Natural killer cell (primary cell): ENCODE results near the gene TAF7. TPM values are rescaled to one million over a fixed set of nuclear protein-coding genes. Genes with fewer than 3 reads are reported as not detected.

Source experiments
- ATAC-seq, 3 donors: fragments of 150-1000 bp in 2 of 3; fragments of 200-7000 bp in 1 of 3; cut with Tn5 transposase; 1 replicate in 1 of 3; 2 replicates in 2 of 3; pipeline ENCODE4 v1.10.0; 2021; ENCODE audit warnings: mild to moderate bottlenecking in 2 of 3, moderate library complexity in 2 of 3
- DNase-seq, 2 donors: peaks; one replicate each; pipeline versions ENCODE4 v3.0.0 to v3.0.0-alpha.2; 2013 to 2021; ENCODE audit warnings: mixed read lengths in 1 of 2
- H3K27ac ChIP-seq: one replicate; pipeline ENCODE4 v1.5.1; 2013; ENCODE audit warnings: mild to moderate bottlenecking, low read length
- H3K27me3 ChIP-seq: one replicate; pipeline ENCODE4 v1.6.1; 2013; ENCODE audit warnings: low read length; ENCODE audit not compliant: control insufficient read depth, insufficient read depth
- H3K36me3 ChIP-seq: one replicate; pipeline ENCODE4 v1.6.1; 2013; ENCODE audit warnings: low read length; ENCODE audit not compliant: control insufficient read depth, insufficient read depth
- H3K4me1 ChIP-seq: one replicate; pipeline ENCODE4 v1.6.1; 2013; ENCODE audit warnings: low read length; ENCODE audit not compliant: control insufficient read depth, insufficient read depth
- H3K4me3 ChIP-seq: one replicate; pipeline ENCODE4 v1.5.1; 2013; ENCODE audit warnings: low read length
- H3K9me3 ChIP-seq: one replicate; pipeline ENCODE4 v1.6.1; 2013; ENCODE audit warnings: low read length; ENCODE audit not compliant: control insufficient read depth, insufficient read depth
- H3K27ac Mint-ChIP-seq, 2 donors: one replicate each; pipeline ENCODE4 v1.8.0; 2022; ENCODE audit warnings: mild to moderate bottlenecking in 2 of 2, mixed read lengths in 2 of 2, moderate library complexity in 1 of 2
- H3K27me3 Mint-ChIP-seq, 2 donors: one replicate each; pipeline ENCODE4 v1.8.0; 2022; ENCODE audit warnings: low read depth in 2 of 2, mixed read lengths in 2 of 2
- H3K36me3 Mint-ChIP-seq: one replicate; pipeline ENCODE4 v1.8.0; 2022; ENCODE audit warnings: mixed read lengths
- H3K4me1 Mint-ChIP-seq, 2 donors: one replicate each; pipeline ENCODE4 v1.8.0; 2022; ENCODE audit warnings: mixed read lengths in 2 of 2
- H3K4me3 Mint-ChIP-seq: one replicate; pipeline ENCODE4 v1.8.0; 2022; ENCODE audit warnings: mild to moderate bottlenecking, moderate library complexity, mixed read lengths
- H3K9me3 Mint-ChIP-seq, 2 donors: one replicate each; pipeline ENCODE4 v1.8.0; 2022; ENCODE audit warnings: mixed read lengths in 2 of 2
- CTCF ChIP-seq: fragments of 200-600 bp; IDR thresholded peaks from one replicate; pipeline ENCODE4 v1.8.0; 2022; ENCODE audit warnings: antibody characterized with exemption
- WGBS: methylation state at CpG from one replicate; pipeline ENCODE4 v1.1.7; 2013; ENCODE audit warnings: missing lambda C conversion rate; ENCODE audit not compliant: insufficient coverage; 5-methylcytosine and 5-hydroxymethylcytosine counted together
- intact Hi-C: fragments of 100-400 bp; cut with micrococcal nuclease; formaldehyde crosslinking; loops from one replicate; pipeline ENCODE4 v1.14.2; 2022
- total RNA-seq, 4 donors: library from RNA; stranded (reverse); fragments of 120-200 nt in 1 of 4; gene quantifications; one replicate each; pipeline versions ENCODE4 v1.2.3 to v1.2.4, GENCODE V29; 2013 to 2022

The TAF7 gene
- 10 to 100 TPM; 77.3 to 96.1 (median 89.4) TPM for total RNA-seq
- total RNA-seq (2013): 158 TPM

DNA sequence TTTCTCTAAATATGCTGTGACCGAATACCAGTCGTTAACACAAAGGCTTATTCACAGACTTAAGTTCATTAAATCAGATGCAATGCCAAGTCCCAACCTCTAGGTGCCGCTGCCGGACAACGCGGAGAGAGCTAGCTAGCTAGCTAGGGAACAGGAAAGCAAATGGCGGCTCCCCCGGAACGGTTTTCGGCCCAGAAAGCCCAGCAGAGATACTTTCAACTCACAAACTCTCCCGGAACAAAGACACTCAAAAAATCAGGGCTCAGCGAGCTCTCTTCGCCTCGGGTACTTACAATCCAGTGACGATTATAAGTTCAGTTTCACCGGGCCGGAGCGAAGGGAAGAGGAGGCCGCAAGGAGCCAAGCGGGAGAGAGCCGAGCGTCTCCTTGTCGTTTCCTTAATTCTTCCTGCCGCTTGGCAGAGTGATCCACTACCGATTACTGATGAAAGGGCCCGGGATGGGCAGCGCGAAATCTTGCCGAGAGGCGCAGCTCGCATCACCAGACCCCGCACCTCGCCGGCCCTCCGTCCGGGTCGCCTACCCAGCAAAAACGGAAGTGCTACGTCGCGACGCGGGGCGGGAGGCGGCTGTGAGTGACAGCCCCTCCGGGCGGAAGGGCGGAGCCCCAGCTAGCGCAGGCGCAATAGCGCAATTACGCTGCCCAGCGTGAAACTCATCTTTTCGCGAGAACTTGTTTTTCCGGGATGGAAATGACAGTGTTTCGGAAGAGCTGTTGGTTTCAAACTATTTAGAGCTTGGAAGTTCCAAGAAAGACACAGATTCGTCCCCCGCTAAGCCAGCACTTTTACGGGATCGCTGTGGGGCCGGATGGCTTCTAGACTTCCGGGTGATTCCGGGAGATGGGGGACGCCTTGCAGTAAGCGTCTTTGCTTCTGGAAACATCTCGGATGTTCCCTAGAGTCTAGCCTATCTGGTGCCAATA, at the start of gene TAF7:
TSS of gene TAF7 (minus strand) at position 560 of the 945 bp plus-strand sequence. CDS start 740 bp downstream, outside the sequence.
- peak within 1 kb of the TSS; percentile 93 for H3K4me3 ChIP-seq

DNA sequence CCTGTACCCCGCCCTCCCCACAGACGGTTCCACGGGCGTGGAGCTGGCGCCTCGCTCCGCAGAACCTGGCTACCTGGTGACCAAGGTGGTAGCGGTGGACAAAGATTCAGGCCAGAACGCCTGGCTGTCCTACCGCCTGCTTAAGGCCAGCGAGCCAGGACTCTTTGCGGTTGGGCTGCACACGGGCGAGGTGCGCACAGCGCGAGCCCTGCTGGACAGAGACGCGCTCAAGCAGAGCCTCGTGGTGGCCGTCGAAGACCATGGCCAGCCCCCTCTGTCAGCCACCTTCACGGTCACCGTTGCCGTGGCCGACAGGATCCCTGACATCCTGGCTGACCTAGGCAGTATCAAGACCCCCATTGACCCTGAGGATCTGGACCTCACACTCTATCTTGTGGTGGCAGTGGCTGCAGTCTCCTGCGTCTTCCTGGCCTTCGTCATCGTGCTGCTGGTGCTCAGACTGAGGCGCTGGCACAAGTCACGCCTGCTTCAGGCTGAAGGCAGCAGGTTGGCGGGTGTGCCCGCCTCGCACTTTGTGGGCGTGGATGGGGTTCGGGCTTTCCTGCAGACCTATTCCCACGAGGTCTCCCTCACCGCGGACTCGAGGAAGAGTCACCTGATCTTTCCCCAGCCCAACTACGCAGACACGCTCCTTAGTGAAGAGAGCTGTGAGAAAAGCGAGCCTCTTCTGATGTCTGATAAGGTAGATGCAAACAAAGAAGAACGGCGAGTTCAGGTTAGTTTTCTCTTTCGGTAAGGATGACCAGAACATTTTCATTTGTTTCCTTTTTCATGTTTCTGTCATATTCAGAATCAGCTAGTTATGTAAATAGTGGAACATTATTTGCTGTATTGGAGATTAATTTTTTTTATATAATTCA, 45.7 kb upstream of the TAF7 start:
- DNase-seq (no peak), ATAC-seq (no peak)
- H3K9me3 ChIP-seq: peaks cover 37% of the 10 kb centered on the region
- 43% methylated on average over 46 of the region's 46 CpGs for WGBS
- no peak for TF ChIP-seq CTCF
- no peak overlapping the region for H3K4me3 ChIP-seq
- Mint-ChIP-seq H3K9me3 (peaks cover 5 to 7% of the 10 kb centered on the region in 2 donors), H3K4me1 (peaks cover 4 to 7% of the 10 kb centered on the region in 2 donors), H3K27ac (no peak overlapping the region), H3K36me3 (peaks cover 19% of the 10 kb centered on the region), H3K4me3 (no peak overlapping the region), H3K27me3 (peaks cover 66 to 90% of the 10 kb centered on the region in 2 donors)
- intact Hi-C loops: no loop called here
- no peaks in the 10 kb centered on the region for H3K36me3 ChIP-seq
- peaks cover 71% of the 10 kb centered on the region for H3K27me3 ChIP-seq
- no peak overlapping the region for H3K27ac ChIP-seq
- no peaks in the 10 kb centered on the region for H3K4me1 ChIP-seq

More for the DNA sequence above, at the start of gene TAF7:
- peaks cover 7% of the 10 kb centered on the region for H3K36me3 ChIP-seq
- H3K9me3 ChIP-seq: peaks cover 48% of the 10 kb centered on the region
- peak within 1 kb of the TSS; percentile 100 for H3K27ac Mint-ChIP-seq
- DNase-seq (peak; percentile 93 to 97), ATAC-seq (peak; percentile 89 to 96 (median 90))
- intact Hi-C loops: loop anchor here (1.0 kb wide), 1 partner anchor 244 kb away; no protein-coding TSS in a partner anchor
- H3K27me3 Mint-ChIP-seq: peaks cover 3 to 7% of the 10 kb centered on the region in 2 donors
- peaks cover 12% of the 10 kb centered on the region for H3K4me1 ChIP-seq
- H3K27ac ChIP-seq: peak within 1 kb of the TSS; percentile 97
- peak; percentile 81 for TF ChIP-seq CTCF
- WGBS: 2% methylated on average over 67 of the region's 67 CpGs
- H3K4me1 Mint-ChIP-seq: peaks cover 31 to 34% of the 10 kb centered on the region in 2 donors
- peak within 1 kb of the TSS; percentile 99 for H3K4me3 Mint-ChIP-seq
- no peaks in the 10 kb centered on the region for H3K27me3 ChIP-seq
- H3K9me3 Mint-ChIP-seq: peaks cover 14 to 20% of the 10 kb centered on the region in 2 donors
- peaks cover 51% of the 10 kb centered on the region for H3K36me3 Mint-ChIP-seq

DNA sequence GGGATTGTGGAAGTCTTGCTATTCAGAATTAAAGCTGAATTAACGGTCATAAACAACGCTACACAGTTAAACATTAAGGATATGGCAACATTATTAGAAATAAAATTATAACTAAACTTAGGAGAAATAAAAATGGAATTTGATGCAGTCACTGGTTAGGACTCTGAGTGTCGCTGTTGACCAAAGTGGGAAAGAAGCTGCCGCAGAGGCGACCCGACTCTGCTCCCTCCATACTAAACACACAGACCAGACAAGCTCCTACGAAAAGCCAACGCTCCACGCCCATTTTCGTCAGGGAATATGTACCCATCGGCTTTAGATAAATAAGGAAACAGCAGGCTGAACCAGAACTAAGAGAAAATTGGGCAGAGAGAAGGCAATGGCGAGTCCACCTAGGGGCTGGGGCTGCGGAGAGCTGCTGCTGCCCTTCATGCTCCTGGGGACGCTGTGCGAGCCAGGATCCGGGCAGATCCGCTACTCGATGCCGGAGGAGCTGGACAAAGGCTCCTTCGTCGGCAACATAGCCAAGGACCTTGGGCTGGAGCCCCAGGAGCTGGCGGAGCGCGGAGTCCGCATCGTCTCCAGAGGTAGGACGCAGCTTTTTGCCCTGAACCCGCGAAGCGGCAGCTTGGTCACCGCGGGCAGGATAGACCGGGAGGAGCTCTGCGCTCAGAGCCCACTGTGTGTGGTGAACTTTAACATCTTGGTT, 43.5 kb upstream of the TAF7 start, which contains the start of gene PCDHGA5:
TSS of gene PCDHGA5 (plus strand) at position 211 of the 709 bp plus-strand sequence. CDS start at position 380, 169 bp downstream.
- intact Hi-C loops: no loop called here
- ATAC-seq (no peak), DNase-seq (no peak)
- peaks cover 5 to 10% of the 10 kb centered on the region in 2 donors for H3K9me3 Mint-ChIP-seq
- no peak within 1 kb of the TSS for H3K4me3 Mint-ChIP-seq
- no peak within 1 kb of the TSS for H3K27ac Mint-ChIP-seq
- H3K27me3 Mint-ChIP-seq: peaks cover 61 to 88% of the 10 kb centered on the region in 2 donors
- no peak within 1 kb of the TSS for H3K4me3 ChIP-seq
- no peak for TF ChIP-seq CTCF
- WGBS: 31% methylated on average over 32 of the region's 34 CpGs
- H3K4me1 Mint-ChIP-seq: peaks cover 5% of the 10 kb centered on the region in 2 donors
- H3K36me3 ChIP-seq: no peaks in the 10 kb centered on the region
- H3K27ac ChIP-seq: no peak within 1 kb of the TSS
- no peaks in the 10 kb centered on the region for H3K4me1 ChIP-seq
- H3K9me3 ChIP-seq: peaks cover 47% of the 10 kb centered on the region
- peaks cover 69% of the 10 kb centered on the region for H3K27me3 ChIP-seq
- peaks cover 36% of the 10 kb centered on the region for H3K36me3 Mint-ChIP-seq
